Stimulated activated naive CD8-positive, alpha-beta T cell treated with anti-CD3 and anti-CD28 coated beads, Interleukin-15, Interleukin-2, amounts not matched to agents 100 ng/mL and 50 ng/mL, for 24 hours (primary cell): ENCODE measurements around the gene RNF19B.
A peak's percentile ranks its signal among the peaks of the same experiment; 100 is the strongest.

Source experiments
- H3K27ac Mint-ChIP-seq: one replicate; pipeline ENCODE4 v1.8.0; 2021; ENCODE audit warnings: mild to moderate bottlenecking, mixed read lengths
- H3K27me3 Mint-ChIP-seq: one replicate; pipeline ENCODE4 v1.8.0; 2021; ENCODE audit warnings: mixed read lengths
- H3K36me3 Mint-ChIP-seq: one replicate; pipeline ENCODE4 v1.8.0; 2021; ENCODE audit warnings: low read depth, mixed read lengths
- H3K4me1 Mint-ChIP-seq: one replicate; pipeline ENCODE4 v1.8.0; 2021; ENCODE audit warnings: low read depth, mixed read lengths
- H3K4me3 Mint-ChIP-seq: one replicate; pipeline ENCODE4 v1.8.0; 2021; ENCODE audit warnings: mild to moderate bottlenecking, mixed read lengths
- H3K9me3 Mint-ChIP-seq: one replicate; pipeline ENCODE4 v1.8.0; 2021; ENCODE audit warnings: mixed read lengths

Gene RNF19B

DNA sequence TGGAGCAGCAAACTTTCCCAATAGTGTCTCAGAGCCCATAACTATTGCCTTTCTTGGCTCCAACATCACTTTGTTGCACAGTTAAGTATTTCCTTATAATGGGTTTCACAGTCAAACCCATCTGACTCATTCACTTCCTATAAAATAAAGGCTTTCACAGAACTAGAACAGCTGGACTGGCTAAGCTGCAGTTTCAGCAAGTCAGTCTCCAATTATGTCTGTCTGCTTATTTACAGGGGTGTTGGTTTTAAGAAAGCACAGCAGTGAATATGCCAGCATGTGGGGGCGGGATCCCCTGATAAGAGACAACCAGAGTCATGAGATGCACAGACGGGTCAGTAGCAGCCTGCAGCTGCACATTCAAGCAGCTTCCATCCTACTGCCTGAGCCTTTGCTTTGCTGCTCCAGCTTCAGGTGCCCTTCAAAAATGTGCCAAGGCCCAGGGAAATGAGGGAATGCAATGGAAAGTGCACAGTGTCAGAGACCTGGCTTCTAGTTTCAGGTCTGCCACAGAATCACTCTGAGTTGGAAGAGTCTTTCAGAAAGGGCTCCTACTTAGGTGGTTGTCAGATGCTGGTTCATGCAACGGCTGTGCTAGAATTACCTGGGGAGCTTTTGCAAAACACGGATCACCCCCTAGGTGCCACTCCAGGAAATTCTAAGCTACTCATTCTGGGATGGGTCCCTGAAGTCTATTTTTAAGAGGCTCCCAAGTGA lies 24.8 kb downstream of the RNF19B start:
- Mint-ChIP-seq H3K27ac (peak overlapping the region; percentile 21), H3K4me1 (peaks cover 21% of the 10 kb centered on the region), H3K27me3 (no peaks in the 10 kb centered on the region)

DNA sequence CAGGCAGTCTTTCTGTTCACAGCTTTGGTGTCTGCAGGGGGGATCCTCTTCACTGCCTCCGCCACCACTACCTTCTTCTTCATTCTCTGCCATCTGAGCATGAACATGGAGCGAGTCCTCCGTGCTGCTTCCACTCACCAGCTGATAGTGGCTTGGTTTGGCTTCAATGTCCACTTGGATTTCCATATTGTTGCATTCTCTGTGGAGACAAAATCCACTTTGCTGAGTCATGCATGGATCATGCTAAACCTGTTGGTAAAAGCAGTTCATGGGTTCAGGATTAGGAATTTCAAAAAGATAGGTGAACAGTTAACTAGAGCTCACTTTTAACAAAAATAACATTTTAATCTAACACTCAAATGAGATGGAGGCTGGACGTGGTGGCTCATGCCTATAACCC lies 27.5 kb downstream of the RNF19B start:
- Mint-ChIP-seq H3K4me1 (peaks cover 21% of the 10 kb centered on the region), H3K9me3 (no peaks in the 10 kb centered on the region), H3K27ac (peak overlapping the region; percentile 7), H3K36me3 (peaks cover 29% of the 10 kb centered on the region), H3K4me3 (no peak overlapping the region), H3K27me3 (no peaks in the 10 kb centered on the region)

More for the DNA sequence above, 24.8 kb downstream of the RNF19B start:
- Mint-ChIP-seq H3K36me3 (peaks cover 53% of the 10 kb centered on the region), H3K9me3 (no peaks in the 10 kb centered on the region), H3K4me3 (no peak overlapping the region)

DNA sequence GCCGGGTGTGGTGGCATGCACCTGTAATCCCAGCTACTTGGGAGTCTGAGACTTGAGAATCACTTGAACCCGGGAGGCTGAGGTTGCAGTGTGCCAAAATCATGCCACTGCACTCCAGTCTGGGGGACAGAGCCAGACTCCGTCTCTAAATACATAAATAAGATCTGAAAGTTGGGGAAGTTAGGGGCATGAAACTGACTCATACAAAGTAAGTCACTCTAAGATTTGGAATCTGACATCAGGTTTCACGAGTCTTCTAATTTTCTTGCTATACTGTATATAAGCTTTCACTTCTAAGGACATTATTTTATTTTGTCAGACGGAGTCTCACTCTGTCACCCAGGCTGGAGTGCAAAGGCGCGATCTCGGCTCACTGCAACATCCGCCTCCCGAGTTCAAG lies 30.1 kb downstream of the RNF19B start:
- Mint-ChIP-seq H3K4me1 (peaks cover 9% of the 10 kb centered on the region), H3K36me3 (peaks cover 25% of the 10 kb centered on the region), H3K4me3 (no peak overlapping the region), H3K27ac (no peak overlapping the region), H3K27me3 (no peaks in the 10 kb centered on the region), H3K9me3 (no peaks in the 10 kb centered on the region)

DNA sequence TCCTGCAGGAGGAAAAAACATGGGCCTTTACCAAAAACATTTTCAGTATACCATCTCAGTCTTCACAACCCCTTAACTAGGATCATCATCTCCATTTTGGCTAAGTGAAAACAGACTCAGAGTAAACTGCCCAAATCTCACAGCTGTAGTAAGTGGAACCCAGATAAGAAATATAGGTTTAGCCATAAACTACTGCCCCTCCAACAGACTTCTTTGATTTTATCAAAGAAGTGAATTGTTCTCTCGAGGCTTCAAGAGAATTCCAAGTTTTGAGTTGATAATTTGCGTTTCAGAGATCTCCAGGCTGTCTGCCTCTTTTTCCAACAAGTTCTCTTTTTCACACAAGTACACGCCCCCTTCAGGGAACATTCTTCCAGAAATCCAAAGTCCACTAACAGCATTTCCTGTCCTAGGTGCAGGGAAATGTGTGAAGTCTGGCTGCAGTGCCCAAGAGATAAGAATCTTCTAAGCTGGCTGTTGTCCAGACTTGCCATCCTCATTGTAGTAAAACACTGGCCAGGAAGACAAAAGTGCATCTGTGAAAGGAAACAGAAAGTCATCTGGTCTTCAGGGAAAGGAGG lies 30.8 kb downstream of the RNF19B start:
- Mint-ChIP-seq H3K4me1 (peaks cover 5% of the 10 kb centered on the region), H3K36me3 (peaks cover 21% of the 10 kb centered on the region), H3K27ac (no peak overlapping the region), H3K4me3 (no peak overlapping the region), H3K27me3 (no peaks in the 10 kb centered on the region), H3K9me3 (no peaks in the 10 kb centered on the region)

DNA sequence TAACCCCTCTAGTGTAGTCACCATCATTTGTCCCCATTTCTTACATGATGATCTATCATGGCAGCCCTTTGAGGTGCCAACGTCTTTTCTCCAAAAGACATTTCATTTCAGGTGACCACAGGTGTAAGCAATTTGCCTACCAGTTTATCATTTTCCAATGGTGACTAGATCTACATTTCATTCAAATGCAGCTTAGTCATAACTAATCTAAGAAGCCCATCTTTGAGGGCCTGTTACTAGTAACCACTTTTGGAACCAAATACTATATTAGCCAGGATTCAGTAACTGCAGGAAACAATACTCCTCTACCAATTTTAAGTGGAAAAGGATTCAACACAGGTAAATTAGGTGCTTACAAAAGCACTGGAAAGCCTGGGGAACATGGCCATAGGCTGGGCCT lies 32.8 kb downstream of the RNF19B start:
- Mint-ChIP-seq H3K9me3 (no peaks in the 10 kb centered on the region), H3K36me3 (peaks cover 9% of the 10 kb centered on the region), H3K27me3 (peaks cover 8% of the 10 kb centered on the region), H3K4me3 (no peak overlapping the region), H3K27ac (no peak overlapping the region), H3K4me1 (no peaks in the 10 kb centered on the region)

DNA sequence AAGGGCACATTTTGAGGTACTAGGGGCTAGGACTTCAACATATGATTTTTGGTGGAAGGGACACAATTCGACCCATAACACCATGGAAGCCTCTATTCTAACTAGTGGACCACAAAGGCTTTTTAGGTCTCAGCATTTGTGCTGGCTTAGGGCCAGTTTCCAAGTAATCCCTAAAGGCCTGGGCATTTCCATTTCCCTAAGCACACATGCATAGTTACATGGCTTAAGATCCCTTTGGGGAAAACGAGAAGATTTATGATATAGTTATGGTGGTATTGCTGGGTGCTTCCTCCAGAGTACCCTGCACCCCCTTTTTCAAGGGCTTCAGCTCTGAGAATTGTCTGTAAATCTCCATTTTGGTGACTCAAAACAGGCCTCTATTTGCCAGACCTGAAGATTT lies 35.2 kb downstream of the RNF19B start:
- Mint-ChIP-seq H3K27me3 (peaks cover 30% of the 10 kb centered on the region), H3K4me1 (peaks cover 13% of the 10 kb centered on the region), H3K27ac (no peak overlapping the region), H3K36me3 (no peaks in the 10 kb centered on the region), H3K4me3 (no peak overlapping the region), H3K9me3 (no peaks in the 10 kb centered on the region)

DNA sequence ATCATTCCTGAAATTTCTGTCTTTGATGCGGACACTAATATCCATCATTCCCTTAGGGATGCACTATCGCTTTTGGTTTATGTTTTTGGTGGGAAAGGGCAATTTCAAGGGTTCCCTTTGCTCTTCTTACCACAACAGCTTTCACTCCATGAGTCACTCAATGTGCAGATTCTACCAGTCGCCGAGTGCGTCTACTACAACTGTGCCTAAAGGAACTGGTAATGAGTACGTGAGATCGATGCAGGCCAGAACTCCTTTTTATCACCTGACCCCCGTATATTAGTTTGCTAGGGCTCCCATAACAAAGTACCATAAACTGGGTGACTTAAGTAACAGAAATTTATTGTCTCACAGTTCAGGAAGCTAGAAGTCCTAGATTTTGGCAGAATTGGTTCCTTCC lies 35.9 kb downstream of the RNF19B start:
- H3K4me1 Mint-ChIP-seq, result peaks cover 16% of the 10 kb centered on the region
- H3K27ac Mint-ChIP-seq, result no peak overlapping the region

DNA sequence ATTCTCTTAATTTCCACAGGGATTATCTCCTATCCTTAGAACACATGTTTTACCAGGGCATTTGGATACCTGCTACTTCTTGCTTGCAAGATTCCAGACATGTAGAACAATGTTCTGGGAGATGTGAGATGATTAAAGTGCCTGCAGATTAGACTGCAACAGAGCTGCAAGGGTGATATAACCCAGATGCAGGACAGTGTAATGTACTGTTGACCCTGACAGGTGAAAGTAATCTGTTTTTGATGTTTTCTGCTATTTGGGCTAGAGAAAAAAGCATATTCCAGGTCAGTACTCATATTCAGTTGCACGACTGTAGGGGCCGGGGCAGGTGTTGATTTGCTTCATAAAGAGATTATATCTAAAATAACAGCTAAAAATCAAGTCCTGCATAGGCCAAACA lies 36.3 kb downstream of the RNF19B start:
- no peaks in the 10 kb centered on the region for H3K9me3 Mint-ChIP-seq
- peaks cover 16% of the 10 kb centered on the region for H3K4me1 Mint-ChIP-seq
- no peaks in the 10 kb centered on the region for H3K36me3 Mint-ChIP-seq
- peaks cover 40% of the 10 kb centered on the region for H3K27me3 Mint-ChIP-seq
- H3K4me3 Mint-ChIP-seq, result no peak overlapping the region
- no peak overlapping the region for H3K27ac Mint-ChIP-seq

More for the DNA sequence above, 35.9 kb downstream of the RNF19B start:
- Mint-ChIP-seq H3K4me3 (no peak overlapping the region), H3K9me3 (no peaks in the 10 kb centered on the region), H3K27me3 (peaks cover 36% of the 10 kb centered on the region), H3K36me3 (no peaks in the 10 kb centered on the region)

DNA sequence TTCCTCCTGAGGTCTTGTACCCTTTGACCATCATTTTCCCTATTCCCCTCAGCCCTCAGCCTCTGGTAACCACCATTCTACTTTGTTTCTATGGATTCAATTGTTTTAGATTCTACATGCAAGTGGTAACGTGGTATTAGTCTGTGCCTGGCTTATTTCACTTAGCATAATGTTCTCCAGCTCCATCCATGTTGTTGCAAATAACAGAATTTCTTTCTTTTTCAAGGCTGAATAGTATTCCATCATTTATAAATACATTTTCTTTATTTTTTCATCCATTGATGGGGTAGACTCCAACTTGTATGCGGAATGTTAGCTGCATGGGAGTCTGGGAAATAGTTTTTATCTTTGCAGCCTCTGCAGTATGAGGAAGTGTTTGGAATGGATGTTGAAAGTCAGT lies 37.2 kb downstream of the RNF19B start:
- peaks cover 49% of the 10 kb centered on the region for H3K27me3 Mint-ChIP-seq
- H3K27ac Mint-ChIP-seq, result no peak overlapping the region
- no peaks in the 10 kb centered on the region for H3K9me3 Mint-ChIP-seq
- no peaks in the 10 kb centered on the region for H3K36me3 Mint-ChIP-seq
- peaks cover 16% of the 10 kb centered on the region for H3K4me1 Mint-ChIP-seq
- H3K4me3 Mint-ChIP-seq, result no peak overlapping the region

DNA sequence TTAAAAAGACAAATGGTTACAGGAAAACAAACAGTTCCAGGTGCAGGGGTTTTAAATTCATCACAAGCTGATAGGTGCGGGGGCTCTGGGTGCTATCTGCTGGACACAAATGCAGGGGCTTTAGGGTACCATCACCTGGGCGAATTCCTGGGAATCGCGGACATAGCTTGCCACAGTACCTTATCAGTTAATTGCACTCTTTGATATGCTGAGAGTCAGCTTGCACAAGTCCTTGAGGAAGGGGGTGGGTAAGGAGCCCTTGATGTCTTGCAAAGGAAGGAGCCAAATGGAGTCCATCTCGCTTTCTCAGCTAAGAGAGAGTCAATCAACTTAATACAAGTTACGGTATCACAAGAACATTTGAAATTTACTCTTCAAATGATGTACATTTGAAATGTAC lies 38.0 kb downstream of the RNF19B start:
- peaks cover 16% of the 10 kb centered on the region for H3K4me1 Mint-ChIP-seq
- H3K4me3 Mint-ChIP-seq, result no peak overlapping the region
- H3K27ac Mint-ChIP-seq, result no peak overlapping the region
- H3K27me3 Mint-ChIP-seq, result peaks cover 54% of the 10 kb centered on the region
- H3K36me3 Mint-ChIP-seq, result no peaks in the 10 kb centered on the region
- no peaks in the 10 kb centered on the region for H3K9me3 Mint-ChIP-seq

DNA sequence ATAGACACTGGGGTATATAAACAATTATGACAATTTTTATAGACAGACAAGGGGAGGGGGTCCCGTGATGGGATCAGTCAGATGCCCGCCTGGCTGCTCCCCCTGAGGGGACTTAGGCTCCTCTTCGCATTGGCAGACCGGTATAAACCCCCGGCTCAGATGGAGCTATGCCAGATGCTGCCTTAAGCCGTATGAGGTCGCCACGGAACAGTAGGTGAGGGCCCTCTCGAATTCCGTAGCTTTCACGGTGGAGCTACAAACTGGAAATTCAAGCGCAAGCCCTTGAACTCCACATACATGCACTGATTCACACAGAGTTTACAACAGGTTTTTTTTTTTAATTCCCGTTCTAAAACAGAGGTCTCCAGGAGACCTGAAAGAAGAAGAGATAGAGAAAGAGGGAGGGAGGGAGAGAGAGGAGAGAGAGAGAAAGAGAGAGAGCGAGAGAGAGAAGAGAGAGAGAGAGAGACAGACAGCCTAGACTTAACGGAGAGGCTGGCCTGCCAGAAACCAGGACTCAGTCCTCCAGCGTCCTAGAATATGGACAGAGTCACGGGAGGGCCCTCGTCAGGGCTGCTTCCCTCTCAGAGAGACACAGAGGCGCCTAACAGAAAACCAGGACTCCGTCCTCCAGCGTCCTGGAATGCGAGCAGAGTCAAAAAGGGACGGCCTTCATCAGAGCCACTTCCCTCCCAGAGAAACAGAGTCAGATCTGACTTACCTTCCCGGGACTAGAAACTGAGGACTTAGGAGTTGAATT lies 39.0 kb downstream of the RNF19B start:
- Mint-ChIP-seq H3K4me1 (peaks cover 16% of the 10 kb centered on the region), H3K27ac (no peak overlapping the region), H3K27me3 (peaks cover 60% of the 10 kb centered on the region), H3K4me3 (peak overlapping the region; percentile 51), H3K36me3 (no peaks in the 10 kb centered on the region), H3K9me3 (no peaks in the 10 kb centered on the region)

DNA sequence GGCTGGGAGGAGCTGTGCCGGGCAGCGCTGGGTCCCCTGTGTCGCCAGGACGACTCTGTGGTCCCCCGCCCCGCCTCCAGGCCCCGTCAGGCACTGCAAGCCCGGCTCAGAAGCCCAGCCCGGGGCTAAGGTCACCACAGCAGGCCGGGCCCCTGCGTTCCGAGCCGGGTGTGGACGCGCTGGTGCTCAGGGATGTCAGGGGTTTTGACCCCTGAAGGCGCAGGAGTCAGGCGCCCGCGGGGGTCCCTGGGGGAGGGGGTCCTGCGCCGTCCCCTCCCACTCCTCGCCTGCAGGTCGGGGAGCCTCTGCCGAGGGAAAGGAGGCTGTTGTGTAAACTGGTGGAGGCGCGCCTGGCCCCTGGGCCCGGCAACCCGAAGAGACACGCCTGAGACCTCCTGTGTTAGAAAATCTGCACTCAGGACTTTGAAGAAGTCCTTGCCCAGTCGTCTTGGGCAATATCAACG lies 39.7 kb downstream of the RNF19B start:
- Mint-ChIP-seq H3K4me1 (peaks cover 19% of the 10 kb centered on the region), H3K9me3 (no peaks in the 10 kb centered on the region), H3K4me3 (peak overlapping the region; percentile 51), H3K27ac (no peak overlapping the region), H3K36me3 (no peaks in the 10 kb centered on the region), H3K27me3 (peaks cover 66% of the 10 kb centered on the region)

DNA sequence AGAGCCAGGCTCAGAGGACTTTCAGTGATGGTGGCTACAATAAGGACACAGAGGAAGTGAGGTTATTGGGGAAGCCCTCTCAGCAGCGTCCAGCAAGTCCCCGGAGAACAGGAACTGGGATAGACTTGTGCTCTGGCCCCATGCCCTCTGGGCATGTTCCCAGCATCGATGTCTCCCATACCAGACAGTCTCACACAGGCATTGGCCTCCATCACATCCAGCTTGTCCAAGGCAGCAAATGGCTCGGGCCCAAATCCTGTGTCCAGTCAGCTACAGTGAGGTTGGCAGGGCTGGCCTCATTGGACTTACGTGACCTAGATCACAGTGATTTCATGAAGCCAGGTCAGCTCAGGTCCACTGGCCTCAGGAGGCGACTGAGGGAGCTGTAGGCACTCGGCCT lies 43.8 kb downstream of the RNF19B start:
- H3K36me3 Mint-ChIP-seq, result no peaks in the 10 kb centered on the region

DNA sequence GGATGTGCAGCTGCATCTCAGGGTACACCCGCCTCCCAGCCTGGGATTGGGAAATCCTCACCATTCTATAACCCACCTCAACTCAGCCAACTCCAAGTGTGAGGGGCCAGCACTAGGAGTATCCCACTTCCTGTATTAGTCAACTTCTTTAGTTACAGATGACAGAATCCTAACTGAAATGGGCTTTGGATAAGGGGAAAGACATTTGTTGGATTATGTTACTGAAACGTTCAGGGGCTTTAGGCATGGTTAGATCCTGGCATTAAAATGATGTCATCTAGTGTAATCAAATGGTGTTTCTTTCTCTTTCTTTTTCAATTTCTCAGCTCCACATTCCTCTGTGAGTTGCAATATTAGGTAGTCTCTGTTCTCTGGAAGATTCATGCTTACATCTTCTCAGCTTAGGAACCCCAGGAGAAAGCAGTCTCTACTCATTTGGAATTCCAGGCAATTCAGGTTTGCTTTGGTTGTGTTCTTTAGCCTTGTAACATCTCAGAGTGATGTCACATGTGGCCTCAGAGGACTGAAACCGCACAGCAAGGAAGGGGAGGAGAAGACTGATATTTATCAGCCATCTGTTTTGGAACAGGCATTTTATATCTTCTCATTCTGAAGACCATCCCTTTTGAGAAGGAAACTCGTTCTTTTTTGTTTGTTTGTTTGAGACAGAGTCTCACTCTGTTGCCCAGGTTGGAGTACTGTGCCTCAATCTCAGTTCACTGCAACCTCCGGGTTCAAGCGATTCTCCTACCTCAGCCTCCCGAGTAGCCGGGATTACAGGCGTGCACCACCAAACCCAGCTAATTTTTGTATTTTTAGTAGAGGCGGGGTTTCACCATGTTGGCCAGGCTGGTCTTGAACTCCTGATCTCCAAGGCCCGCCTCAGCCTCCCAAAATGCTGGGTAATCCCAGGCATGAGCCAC lies 44.5 kb downstream of the RNF19B start:
- Mint-ChIP-seq H3K27ac (no peak overlapping the region), H3K4me1 (peaks cover 10% of the 10 kb centered on the region), H3K9me3 (no peaks in the 10 kb centered on the region), H3K36me3 (no peaks in the 10 kb centered on the region), H3K4me3 (no peak overlapping the region), H3K27me3 (peaks cover 66% of the 10 kb centered on the region)

More for the DNA sequence above, 43.8 kb downstream of the RNF19B start:
- Mint-ChIP-seq H3K9me3 (no peaks in the 10 kb centered on the region), H3K27ac (no peak overlapping the region), H3K27me3 (peaks cover 70% of the 10 kb centered on the region), H3K4me1 (peaks cover 18% of the 10 kb centered on the region), H3K4me3 (no peak overlapping the region)
